Endothelial cell (in vitro differentiated cells): Measurements from ENCODE around the gene ITGB5. TPM values are rescaled to one million over a fixed set of nuclear protein-coding genes. Genes with fewer than 3 reads are reported as not detected.

Source experiments
- DNase-seq: peaks from one replicate; pipeline ENCODE4 v3.0.0; 2021; ENCODE audit warnings: low spot score
- H3K27ac Mint-ChIP-seq: one replicate; pipeline ENCODE4 v1.8.0; 2021; ENCODE audit warnings: mixed read lengths, inconsistent platforms; ENCODE audit not compliant: unreplicated experiment
- H3K27me3 Mint-ChIP-seq: one replicate; pipeline ENCODE4 v1.8.0; 2021; ENCODE audit warnings: mild to moderate bottlenecking, moderate library complexity, mixed read lengths, inconsistent platforms; ENCODE audit not compliant: unreplicated experiment
- H3K36me3 Mint-ChIP-seq: one replicate; pipeline ENCODE4 v1.8.0; 2021; ENCODE audit warnings: mild to moderate bottlenecking, low read depth, mixed read lengths, inconsistent platforms; ENCODE audit not compliant: unreplicated experiment
- H3K4me1 Mint-ChIP-seq: one replicate; pipeline ENCODE4 v1.8.0; 2021; ENCODE audit warnings: mild to moderate bottlenecking, mixed read lengths, inconsistent platforms; ENCODE audit not compliant: unreplicated experiment
- H3K4me3 Mint-ChIP-seq: one replicate; pipeline ENCODE4 v1.8.0; 2021; ENCODE audit warnings: mild to moderate bottlenecking, mixed read lengths, inconsistent platforms; ENCODE audit not compliant: unreplicated experiment
- H3K9me3 Mint-ChIP-seq: one replicate; pipeline ENCODE4 v1.8.0; 2021; ENCODE audit warnings: mixed read lengths, inconsistent platforms; ENCODE audit not compliant: unreplicated experiment
- CTCF ChIP-seq: fragments of 200-600 bp; sonication (generic); IDR thresholded peaks from one replicate; pipeline ENCODE4 v1.5.0; 2021; ENCODE audit warnings: antibody characterized with exemption; ENCODE audit not compliant: unreplicated experiment
- total RNA-seq: library from RNA; stranded (reverse); fragmentation: NEBNext Ultra II Directional; extraction: Animal tissue kit (Norgen Biotek cat#: 25700); gene quantifications from one replicate; pipeline ENCODE4 v1.2.1, GENCODE V29; 2021; ENCODE audit not compliant: unreplicated experiment

ITGB5 gene
- total RNA-seq, 1 donor from 2014 or later, result 55.2 TPM

GRCh38 chr3:124764746-124765145, 122.4 kb downstream of the ITGB5 start:
- Mint-ChIP-seq H3K27me3 (no peaks in the 10 kb centered on the region), H3K27ac (no peak overlapping the region), H3K4me1 (peaks cover 8% of the 10 kb centered on the region), H3K4me3 (no peak overlapping the region), H3K36me3 (peaks cover 15% of the 10 kb centered on the region), H3K9me3 (no peaks in the 10 kb centered on the region)
- no peak for DNase-seq
- no peak for TF ChIP-seq CTCF

GRCh38 chr3:124763644-124764358, 123.4 kb downstream of the ITGB5 start:
- DNase-seq, result no peak
- H3K27ac Mint-ChIP-seq, result no peak overlapping the region
- H3K4me3 Mint-ChIP-seq, result no peak overlapping the region
- TF ChIP-seq CTCF, result no peak
- H3K9me3 Mint-ChIP-seq, result no peaks in the 10 kb centered on the region
- H3K4me1 Mint-ChIP-seq, result peaks cover 8% of the 10 kb centered on the region
- H3K27me3 Mint-ChIP-seq, result peaks cover 1% of the 10 kb centered on the region
- peaks cover 13% of the 10 kb centered on the region for H3K36me3 Mint-ChIP-seq

- peaks cover 8% of the 10 kb centered on the region for H3K4me1 Mint-ChIP-seq
- H3K9me3 Mint-ChIP-seq, result no peaks in the 10 kb centered on the region
- peaks cover 1% of the 10 kb centered on the region for H3K27me3 Mint-ChIP-seq
- H3K27ac Mint-ChIP-seq, result no peak overlapping the region
- TF ChIP-seq CTCF, result no peak
- no peak for DNase-seq
- peaks cover 13% of the 10 kb centered on the region for H3K36me3 Mint-ChIP-seq
- no peak overlapping the region for H3K4me3 Mint-ChIP-seq
These were observed 124.0 kb downstream of the ITGB5 start for GRCh38 chr3:124763206-124763605.

GRCh38 chr3:124762661-124763011, 124.5 kb downstream of the ITGB5 start:
- Mint-ChIP-seq H3K36me3 (peaks cover 13% of the 10 kb centered on the region), H3K9me3 (no peaks in the 10 kb centered on the region), H3K27me3 (peaks cover 4% of the 10 kb centered on the region), H3K27ac (no peak overlapping the region), H3K4me3 (no peak overlapping the region), H3K4me1 (peaks cover 8% of the 10 kb centered on the region)
- TF ChIP-seq CTCF, result no peak
- no peak for DNase-seq

GRCh38 chr3:124761935-124762660, 125.1 kb downstream of the ITGB5 start:
- H3K27ac Mint-ChIP-seq, result no peak overlapping the region

More at GRCh38 chr3:124761935-124762660, 125.1 kb downstream of the ITGB5 start:
- DNase-seq, result no peak
- Mint-ChIP-seq H3K27me3 (peaks cover 4% of the 10 kb centered on the region), H3K4me1 (peaks cover 8% of the 10 kb centered on the region), H3K9me3 (no peaks in the 10 kb centered on the region), H3K36me3 (peaks cover 9% of the 10 kb centered on the region), H3K4me3 (no peak overlapping the region)
- no peak for TF ChIP-seq CTCF
